Thyroid gland (tissue), 4 donors: ENCODE results near the gene MRGPRG. TPM values are rescaled to one million over a fixed set of nuclear protein-coding genes. Genes with fewer than 3 reads are reported as not detected.

ENCODE experiments used
- DNase-seq, 2 donors: peaks; one replicate each; pipeline ENCODE4 v3.0.0-alpha.2; 2019
- H3K27ac ChIP-seq, 3 donors: fragments of 200-600 bp; sonication (generic); 1 replicate in 2 of 3; 2 replicates in 1 of 3; pipeline ENCODE4 v1.5.1; 2016 to 2019; ENCODE audit warnings: mild to moderate bottlenecking in 1 of 3, moderate library complexity in 1 of 3
- H3K27me3 ChIP-seq: fragments of 200-600 bp; sonication (generic); one replicate; pipeline ENCODE4 v1.5.1; 2019
- H3K36me3 ChIP-seq, 2 donors: fragments of 200-600 bp; sonication (generic); one replicate each; pipeline ENCODE4 v1.5.1; 2016 to 2019
- H3K4me1 ChIP-seq, 2 donors: fragments of 200-600 bp; sonication (generic); one replicate each; pipeline ENCODE4 v1.5.1; 2017 to 2019
- H3K4me3 ChIP-seq, 3 donors: fragments of 200-600 bp; sonication (generic); replicated peaks in 1 of 3; 1 replicate in 2 of 3; 2 replicates in 1 of 3; pipeline ENCODE4 v1.5.1; 2016; ENCODE audit warnings: mild to moderate bottlenecking in 1 of 3
- H3K9me3 ChIP-seq: fragments of 200-600 bp; sonication (generic); one replicate; pipeline ENCODE4 v1.5.1; 2017
- CTCF ChIP-seq, 6 experiments: fragments of 200-600 bp in 3 of 6; fragments of 450-650 bp in 3 of 6; sonication (generic) in 3 of 6; IDR thresholded peaks; one replicate each; pipeline ENCODE4 v1.5.1; 2016 to 2019; ENCODE audit warnings: antibody characterized with exemption in 6 of 6, mild to moderate bottlenecking in 2 of 6, inconsistent platforms in 1 of 6, moderate library complexity in 1 of 6
- POLR2A ChIP-seq, 2 donors: fragments of 450-650 bp; IDR thresholded peaks; one replicate each; pipeline ENCODE4 v1.6.1; 2017; ENCODE audit warnings: antibody characterized with exemption in 2 of 2, mild to moderate bottlenecking in 2 of 2, moderate library complexity in 1 of 2
- WGBS, 2 donors: methylation state at CpG; one replicate each; pipeline ENCODE4 v1.1.5; 2017; 5-methylcytosine and 5-hydroxymethylcytosine counted together
- intact Hi-C: fragments of 100-400 bp; cut with DNase I; formaldehyde crosslinking; loops from one replicate; pipeline ENCODE4 v1.15.1; 2023
- total RNA-seq, 4 donors: library from RNA; depleted of rRNA; stranded (reverse); fragments of >200 nt; gene quantifications; one replicate each; pipeline ENCODE4 v1.2.3, GENCODE V29; 2016

The MRGPRG gene
- total RNA-seq, 4 donors from 2014 or later, result not detected

GRCh38 chr11:3192511-3193372 is 25.9 kb downstream of the MRGPRG start:
- no peaks in the 10 kb centered on the region for H3K36me3 ChIP-seq
- DNase-seq, result no peak
- intact Hi-C loops, result no loop called here
- no peak overlapping the region for H3K4me3 ChIP-seq
- no peak overlapping the region for H3K27ac ChIP-seq
- no peaks in the 10 kb centered on the region for H3K4me1 ChIP-seq
- TF ChIP-seq POLR2A (IDR thresholded peaks at IDR 0.05), result no peak
- no peak for TF ChIP-seq CTCF (IDR thresholded peaks at IDR 0.05)
- WGBS, 2 donors, result 80 to 86% methylated on average over 13 to 14 of the region's 14 CpGs
- no peaks in the 10 kb centered on the region for H3K27me3 ChIP-seq
- H3K9me3 ChIP-seq, result no peaks in the 10 kb centered on the region

- no peak for DNase-seq
- WGBS, 2 donors, result 93 to 96% methylated on average over 19 of the region's 19 CpGs
- intact Hi-C loops, result no loop called here
- no peaks in the 10 kb centered on the region for H3K4me1 ChIP-seq
- H3K27me3 ChIP-seq, result no peaks in the 10 kb centered on the region
- TF ChIP-seq POLR2A (IDR thresholded peaks at IDR 0.05) (no peak), CTCF (IDR thresholded peaks at IDR 0.05) (no peak)
- no peak overlapping the region for H3K4me3 ChIP-seq
- no peak overlapping the region for H3K27ac ChIP-seq
- H3K36me3 ChIP-seq, result no peaks in the 10 kb centered on the region
- H3K9me3 ChIP-seq, result no peaks in the 10 kb centered on the region
Measured at GRCh38 chr11:3191586-3192324, 26.9 kb downstream of the MRGPRG start.

- Histone ChIP-seq H3K4me1 (no peaks in the 10 kb centered on the region), H3K27me3 (no peaks in the 10 kb centered on the region), H3K4me3 (no peak overlapping the region), H3K9me3 (no peaks in the 10 kb centered on the region), H3K36me3 (no peaks in the 10 kb centered on the region), H3K27ac (no peak overlapping the region)
- intact Hi-C loops, result no loop called here
- WGBS, 2 donors, result 82 to 84% methylated on average over 6 of the region's 6 CpGs
- DNase-seq, result no peak
- no peak for TF ChIP-seq CTCF (IDR thresholded peaks at IDR 0.05)
- TF ChIP-seq POLR2A (IDR thresholded peaks at IDR 0.05), result no peak
Measured at GRCh38 chr11:3190600-3190999, 28.0 kb downstream of the MRGPRG start.

GRCh38 chr11:3189886-3190583 is 28.6 kb downstream of the MRGPRG start:
- intact Hi-C loops, result no loop called here
- Histone ChIP-seq H3K4me1 (no peaks in the 10 kb centered on the region), H3K4me3 (no peak overlapping the region), H3K27me3 (no peaks in the 10 kb centered on the region), H3K36me3 (no peaks in the 10 kb centered on the region), H3K27ac (no peak overlapping the region), H3K9me3 (no peaks in the 10 kb centered on the region)
- no peak for TF ChIP-seq POLR2A (IDR thresholded peaks at IDR 0.05)
- no peak for TF ChIP-seq CTCF (IDR thresholded peaks at IDR 0.05)
- no peak for DNase-seq
- WGBS, 2 donors, result 86 to 88% methylated on average over 11 of the region's 11 CpGs
